Measurements from ENCODE around the gene DYRK1A.
"Not testable (repeated sequence)": the region's sequence is repeated elsewhere in the genome, so short reads cannot be mapped to it uniquely, and the experiment has no call there.

DYRK1A gene

GRCh38 chr21:37489553-37489952 is 123.0 kb downstream of the DYRK1A start:
- DNase-seq: no peak

GRCh38 chr21:37490084-37490483 is 123.5 kb downstream of the DYRK1A start:
- DNase-seq: no peak

GRCh38 chr21:37496972-37497371 is 130.4 kb downstream of the DYRK1A start:
- no peak for DNase-seq

GRCh38 chr21:37498664-37499063 is 132.1 kb downstream of the DYRK1A start:
- no peak for DNase-seq

- DNase-seq: no peak
Measured at GRCh38 chr21:37502947-37503346, 136.4 kb downstream of the DYRK1A start.

GRCh38 chr21:37503848-37504467 is 137.4 kb downstream of the DYRK1A start:
- DNase-seq: no peak

GRCh38 chr21:37505963-37506362 is 139.4 kb downstream of the DYRK1A start:
- DNase-seq: no peak

- no peak for DNase-seq
Measured at GRCh38 chr21:37507716-37508115, 141.1 kb downstream of the DYRK1A start.

- DNase-seq: no peak
Measured at GRCh38 chr21:37508341-37508740, 141.8 kb downstream of the DYRK1A start.

GRCh38 chr21:37509802-37510393 is 143.3 kb downstream of the DYRK1A start:
- DNase-seq: no peak

- no peak for DNase-seq
Measured at GRCh38 chr21:37511848-37512247, 145.3 kb downstream of the DYRK1A start.

- DNase-seq: no peak
Measured at GRCh38 chr21:37513383-37513782, 146.8 kb downstream of the DYRK1A start.

GRCh38 chr21:37514038-37514667 is 147.6 kb downstream of the DYRK1A start:
- no peak for DNase-seq

- DNase-seq: no peak
Measured at GRCh38 chr21:37516998-37517397, 150.4 kb downstream of the DYRK1A start.

GRCh38 chr21:37520801-37521200 is 154.2 kb downstream of the DYRK1A start:
- DNase-seq: no peak

GRCh38 chr21:37521658-37522057 is 155.1 kb downstream of the DYRK1A start:
- no peak for DNase-seq

- DNase-seq: no peak
Measured at GRCh38 chr21:37522641-37523295, 156.2 kb downstream of the DYRK1A start.

GRCh38 chr21:37524944-37525343 is 158.4 kb downstream of the DYRK1A start:
- not testable (repeated sequence) for DNase-seq

- DNase-seq: no peak
Measured at GRCh38 chr21:37525810-37526209, 159.2 kb downstream of the DYRK1A start.

- no peak for DNase-seq
Measured at GRCh38 chr21:37527103-37527502, 160.5 kb downstream of the DYRK1A start.

GRCh38 chr21:37527716-37528115 is 161.1 kb downstream of the DYRK1A start:
- no peak for DNase-seq

GRCh38 chr21:37528150-37528937 is 161.8 kb downstream of the DYRK1A start:
- no peak for DNase-seq

- no peak for DNase-seq
Measured at GRCh38 chr21:37529649-37530048, 163.1 kb downstream of the DYRK1A start.
